Right renal cortex interstitium (tissue), 3 donors: ENCODE data around the gene NXN. TPM values are rescaled to one million over a fixed set of nuclear protein-coding genes. Genes with fewer than 3 reads are reported as not detected.
"Not testable (repeated sequence)": the region's sequence is repeated elsewhere in the genome, so short reads cannot be mapped to it uniquely, and the experiment has no call there.

Source experiments
- DNase-seq, 3 donors: peaks; one replicate each; pipeline ENCODE4 v3.0.0-alpha.2; 2013; ENCODE audit warnings: low read depth in 3 of 3, low spot score in 2 of 3
- polyA plus RNA-seq, 3 donors: library from polyadenylated mRNA; unstranded; fragments of 120-200 nt; gene quantifications; one replicate each; pipeline ENCODE4 v1.2.1, GENCODE V29; 2013; ENCODE audit not compliant: insufficient read length in 3 of 3

NXN gene
- polyA plus RNA-seq, 3 donors, result 30.7 to 35.4 (median 32.9) TPM

DNA sequence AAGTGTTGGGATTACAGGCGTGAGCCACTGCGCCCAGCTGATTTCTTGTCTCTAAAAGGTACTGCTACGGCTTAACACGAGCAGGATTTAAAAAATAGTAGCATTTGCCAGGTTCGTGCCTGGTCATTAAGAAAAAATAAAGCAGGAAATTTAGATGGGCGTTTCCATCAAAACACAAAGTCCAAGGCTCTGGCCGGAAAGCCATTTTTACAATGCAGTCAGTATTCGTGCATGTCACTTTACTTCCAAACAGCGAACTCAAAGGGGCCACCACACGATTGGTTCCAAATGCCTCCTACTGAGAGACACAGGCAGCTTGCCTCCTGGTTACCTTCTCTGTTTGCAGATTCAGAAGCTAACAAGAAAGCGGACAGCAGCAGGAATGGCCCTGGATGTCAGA is 131.2 kb downstream of the NXN start:
- no peak for DNase-seq

DNA sequence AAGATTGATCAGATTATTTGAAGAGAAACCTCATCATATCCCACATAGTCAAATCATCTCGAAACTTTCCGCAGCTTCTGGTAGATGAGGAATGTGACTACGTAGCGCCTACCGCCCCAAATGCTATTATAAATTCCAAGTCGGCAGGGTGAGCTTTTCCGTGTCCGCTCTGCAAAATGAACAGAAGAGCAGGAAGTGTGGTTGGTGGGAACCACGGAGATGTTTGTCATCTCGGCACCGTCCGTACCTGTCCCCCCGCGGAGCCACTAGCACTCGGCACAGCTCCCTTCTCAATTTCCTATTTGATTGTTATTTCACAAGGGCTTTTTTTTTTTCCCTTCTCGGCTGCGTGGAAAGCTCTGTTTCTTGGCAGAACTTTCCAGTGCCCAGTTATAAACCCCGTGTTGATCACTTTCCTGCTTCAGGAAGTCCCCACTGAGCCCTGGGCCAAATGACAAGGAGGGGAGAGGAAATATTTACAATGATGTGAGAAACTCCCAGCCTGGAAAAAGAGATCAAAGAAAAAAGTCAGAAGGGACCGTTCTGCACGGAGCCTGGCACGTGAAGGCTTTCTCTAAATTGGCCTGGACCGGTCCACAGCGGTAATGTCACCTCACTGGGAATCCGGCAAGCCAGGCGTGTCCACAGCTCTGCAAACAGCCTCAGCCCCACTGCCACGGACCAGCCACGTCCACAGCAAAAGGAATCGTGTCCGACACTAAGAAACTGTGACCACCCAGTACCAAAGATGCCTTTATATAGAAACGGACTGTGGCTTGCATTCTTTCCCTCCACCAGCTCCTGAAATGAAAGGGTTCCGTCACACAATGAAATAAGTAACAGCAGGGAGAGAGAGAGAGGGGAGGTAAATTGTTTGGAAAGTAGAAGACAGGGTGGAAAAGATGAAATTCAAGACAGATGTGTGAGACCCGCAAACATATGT is 132.4 kb downstream of the NXN start:
- no peak for DNase-seq

DNA sequence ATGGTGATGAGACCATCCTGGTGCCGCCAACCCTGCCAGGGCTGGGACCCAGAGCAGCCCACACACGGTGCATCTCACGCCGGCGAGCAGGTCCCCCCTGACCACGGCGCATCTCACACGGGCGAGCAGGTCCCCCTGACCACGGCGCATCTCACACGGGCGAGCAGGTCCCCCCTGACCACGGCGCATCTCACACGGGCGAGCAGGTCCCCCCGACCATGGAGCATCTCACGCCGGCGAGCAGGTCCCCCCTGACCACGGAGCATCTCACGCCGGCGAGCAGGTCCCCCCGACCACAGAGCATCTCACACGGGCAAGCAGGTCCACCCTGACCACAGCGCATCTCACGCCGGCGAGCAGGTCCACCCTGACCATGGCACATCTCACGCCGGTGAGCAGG is 138.3 kb downstream of the NXN start:
- no peak for DNase-seq

DNA sequence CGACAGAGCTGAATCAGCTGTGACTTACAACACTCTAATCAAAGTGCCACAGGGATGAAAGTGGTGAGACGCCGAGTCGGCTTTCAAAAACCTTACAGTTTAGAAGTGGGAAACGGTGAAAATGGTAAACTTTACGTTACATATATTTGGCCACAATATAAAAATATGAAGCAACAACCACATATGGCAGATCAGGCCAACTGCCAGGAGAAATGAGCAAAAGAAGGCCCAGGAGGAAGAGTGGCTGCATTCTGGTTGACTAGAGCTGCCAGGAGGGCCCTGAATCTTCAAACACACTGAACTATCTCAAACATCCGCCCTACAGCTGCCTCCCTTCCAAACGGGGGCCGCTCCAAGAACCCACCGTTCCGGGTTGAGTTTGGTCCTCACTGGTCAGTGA is 141.1 kb downstream of the NXN start:
- no peak for DNase-seq

DNA sequence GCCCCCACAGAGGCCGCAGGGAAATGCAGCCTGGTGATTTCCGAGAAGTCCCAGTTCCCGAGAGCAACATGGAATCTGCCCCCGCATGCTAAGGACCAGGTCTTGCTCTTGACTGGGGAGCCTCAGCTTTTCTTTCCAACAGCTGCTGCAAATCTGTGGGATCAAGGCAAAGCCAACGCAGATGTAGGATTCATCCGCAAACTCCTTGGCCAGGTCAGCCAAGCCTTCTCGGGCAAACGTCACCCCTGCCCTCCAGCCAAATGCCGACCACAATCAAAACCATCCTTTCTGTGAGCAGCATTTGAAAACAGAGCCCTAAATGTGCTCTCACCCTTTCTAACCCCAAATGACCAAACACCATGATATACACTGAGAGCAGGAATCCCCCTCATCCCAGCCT is 143.4 kb downstream of the NXN start:
- no peak for DNase-seq

DNA sequence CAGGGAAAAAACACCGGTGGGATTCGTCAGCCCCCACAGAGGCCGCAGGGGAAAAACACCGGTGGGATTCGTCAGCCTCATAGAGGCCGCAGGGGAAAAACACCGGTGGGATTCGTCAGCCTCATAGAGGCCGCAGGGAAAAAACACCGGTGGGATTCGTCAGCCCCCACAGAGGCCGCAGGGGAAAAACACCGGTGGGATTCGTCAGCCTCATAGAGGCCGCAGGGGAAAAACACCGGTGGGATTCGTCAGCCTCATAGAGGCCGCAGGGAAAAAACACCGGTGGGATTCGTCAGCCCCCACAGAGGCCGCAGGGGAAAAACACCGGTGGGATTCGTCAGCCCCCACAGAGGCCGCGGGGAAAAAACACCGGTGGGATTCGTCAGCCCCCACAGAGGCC is 143.9 kb downstream of the NXN start:
- not testable (repeated sequence) for DNase-seq

DNA sequence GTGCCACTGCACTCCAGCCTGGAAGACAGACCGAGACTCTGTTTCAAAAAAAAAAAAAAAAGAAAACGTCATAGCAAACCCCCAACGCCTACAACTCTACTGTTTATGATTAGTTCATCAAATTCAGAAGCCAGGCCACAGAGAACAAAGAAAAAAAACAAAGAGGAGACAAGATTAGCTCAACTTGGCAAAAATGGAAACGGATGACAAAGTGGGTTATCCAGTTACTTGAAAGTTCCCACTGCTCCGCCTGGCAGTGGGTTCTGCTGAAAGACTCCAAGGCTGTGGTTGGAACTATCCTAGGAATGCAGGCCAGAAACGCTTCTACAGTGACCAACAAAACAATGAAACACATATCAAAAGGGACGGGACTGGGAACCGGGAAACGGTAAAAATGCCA is 144.3 kb downstream of the NXN start:
- no peak for DNase-seq

DNA sequence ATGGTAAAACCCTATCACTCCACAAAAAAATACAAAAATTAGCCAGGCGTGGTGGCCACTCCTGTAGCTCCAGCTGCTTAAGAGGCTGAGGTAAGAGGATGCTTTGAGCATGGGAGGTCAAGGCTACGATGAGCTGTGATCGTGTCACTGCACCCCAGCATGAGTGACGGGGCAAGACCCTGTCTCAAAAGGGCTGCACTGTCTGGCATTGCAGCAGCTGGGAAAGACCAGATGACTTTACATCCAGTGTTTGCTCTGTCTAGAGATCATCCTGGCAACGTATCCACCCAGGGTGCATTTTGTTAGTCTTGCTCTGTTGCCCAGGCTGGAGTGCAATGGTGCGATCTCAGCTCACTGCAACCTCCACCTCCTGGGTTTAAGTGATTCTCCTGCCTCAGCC is 145.4 kb downstream of the NXN start:
- DNase-seq, result no peak

DNA sequence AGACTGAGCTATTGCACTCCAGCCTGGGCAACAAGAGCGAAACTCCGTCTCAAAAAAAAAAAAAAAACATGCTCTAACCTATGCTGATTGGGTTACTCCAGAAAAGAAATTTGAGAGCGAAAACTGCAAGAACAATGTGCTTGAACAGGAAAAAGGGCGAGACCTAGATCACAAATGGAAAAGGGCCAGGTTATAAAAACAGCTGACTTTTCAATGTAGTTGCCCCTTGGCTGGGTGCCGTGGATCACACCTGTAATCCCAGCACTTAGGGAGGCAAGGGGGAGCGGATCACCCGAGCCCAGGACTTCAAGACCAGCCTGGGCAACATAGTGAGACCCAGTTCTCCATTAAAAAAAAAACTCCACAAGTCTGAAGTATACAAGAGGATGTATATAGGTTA is 148.6 kb downstream of the NXN start:
- DNase-seq, result no peak

DNA sequence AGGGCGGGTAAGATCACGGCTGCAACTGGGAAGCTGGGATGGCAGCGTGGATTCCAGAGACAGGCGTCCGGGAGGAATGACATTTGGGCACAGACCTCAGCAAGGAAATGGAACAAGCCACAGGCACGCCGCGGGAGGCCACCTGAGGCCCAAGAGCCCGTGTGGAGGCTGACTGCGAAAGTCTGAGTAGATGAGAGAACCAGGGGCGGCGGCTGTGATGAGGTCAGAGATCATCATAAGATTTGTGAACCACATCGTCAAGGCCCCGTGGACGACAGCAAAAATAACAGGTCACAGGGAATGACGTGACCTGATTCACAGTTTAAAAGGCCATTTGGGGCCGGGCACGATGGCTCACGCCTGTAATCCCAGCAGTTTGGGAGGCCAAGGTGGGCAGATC is 149.2 kb downstream of the NXN start:
- DNase-seq, result no peak

DNA sequence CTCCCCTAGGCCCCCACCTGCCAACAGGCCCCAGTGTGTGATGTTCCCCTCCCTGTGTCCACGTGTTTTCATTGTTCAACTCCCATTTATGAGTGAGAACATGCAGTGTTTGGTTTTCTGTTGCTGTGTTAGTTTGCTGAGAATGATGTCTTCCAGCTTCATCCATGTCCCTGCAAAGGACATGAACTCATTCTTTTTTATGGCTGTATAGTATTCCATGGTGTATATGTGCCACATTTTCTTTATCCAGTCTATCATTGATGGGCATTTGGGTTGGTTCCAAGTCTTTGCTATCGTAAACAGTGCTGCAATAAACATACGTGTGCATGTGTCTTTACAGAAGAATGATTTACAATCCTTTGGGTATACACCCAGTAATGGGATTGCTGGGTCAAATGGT is 150.0 kb downstream of the NXN start:
- DNase-seq, result not testable (repeated sequence)

DNA sequence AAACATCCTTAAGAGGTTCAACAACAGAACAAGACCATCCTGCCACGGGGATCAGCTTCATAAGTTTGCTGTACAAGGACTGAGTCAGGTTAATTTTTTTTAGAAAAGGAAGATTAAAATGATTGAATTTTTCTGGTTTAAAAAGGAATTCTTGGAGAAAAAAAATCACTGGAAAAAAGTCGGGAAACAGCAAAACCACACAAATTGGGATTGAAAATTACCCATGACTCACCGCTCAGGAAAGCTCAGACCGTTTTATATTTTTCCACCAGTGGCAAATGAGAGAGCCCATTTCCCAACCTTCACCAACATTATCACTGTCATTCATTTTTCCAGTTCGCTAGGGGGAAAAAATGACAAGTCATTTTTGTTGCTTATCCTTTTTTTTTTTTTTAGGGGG is 150.8 kb downstream of the NXN start:
- DNase-seq, result no peak

DNA sequence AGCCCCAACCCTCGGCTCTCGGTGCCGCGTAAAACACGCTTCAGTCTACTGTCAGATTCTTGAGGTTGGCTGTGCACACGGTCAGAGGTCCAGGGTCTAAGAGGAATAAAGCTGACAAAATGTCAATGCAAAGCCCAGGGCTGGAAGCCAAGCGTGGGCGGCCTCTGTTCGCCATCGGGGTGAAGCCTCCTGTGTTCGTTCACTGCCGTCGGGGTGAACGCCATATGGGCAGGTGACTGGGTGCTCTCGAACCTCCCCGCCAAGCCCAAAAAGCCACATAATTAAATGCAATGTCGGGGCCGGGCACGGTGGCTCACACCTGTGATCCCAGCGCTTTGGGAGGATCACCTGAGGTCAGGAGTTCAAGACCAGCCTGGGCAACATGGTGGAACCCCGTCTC is 152.8 kb downstream of the NXN start:
- DNase-seq, result no peak

DNA sequence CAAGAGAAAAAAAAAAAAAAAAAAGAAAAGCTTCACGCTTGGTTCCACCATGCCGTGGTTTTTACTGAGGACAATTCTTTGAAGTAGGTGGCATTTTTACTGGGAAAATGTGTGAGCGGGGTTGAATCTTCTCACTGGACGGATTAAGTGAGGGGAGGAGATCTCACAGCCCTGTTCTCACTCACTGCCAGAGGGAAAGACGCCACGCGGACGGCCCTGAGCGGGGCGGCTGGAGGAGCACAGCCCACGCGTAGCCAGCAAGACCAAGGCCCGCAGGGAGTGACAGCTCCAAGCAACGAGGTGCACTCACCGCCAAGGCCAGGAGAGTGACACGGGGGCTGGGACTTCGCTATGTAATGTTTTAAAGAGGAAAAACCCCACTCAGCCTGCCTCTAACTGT is 154.4 kb downstream of the NXN start:
- no peak for DNase-seq

DNA sequence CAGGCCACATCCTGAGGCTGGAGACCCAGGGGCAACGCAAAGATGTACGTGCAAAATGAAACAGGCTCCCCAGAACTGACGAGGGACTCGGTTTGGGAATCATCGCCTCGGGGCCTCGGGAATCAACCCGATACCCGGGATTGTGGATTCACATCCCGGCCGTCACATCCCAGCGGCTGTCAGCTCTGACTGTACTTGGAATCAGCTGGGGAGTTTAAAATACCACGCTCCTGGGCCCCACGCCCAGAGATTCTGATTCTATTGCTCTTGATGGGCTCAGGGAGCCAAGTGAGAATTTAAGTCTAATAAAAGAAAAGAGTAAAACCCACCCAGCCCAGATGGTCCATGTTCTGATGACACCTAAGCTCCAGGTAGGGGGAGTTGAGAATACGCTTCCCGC is 155.2 kb downstream of the NXN start:
- DNase-seq, result no peak

DNA sequence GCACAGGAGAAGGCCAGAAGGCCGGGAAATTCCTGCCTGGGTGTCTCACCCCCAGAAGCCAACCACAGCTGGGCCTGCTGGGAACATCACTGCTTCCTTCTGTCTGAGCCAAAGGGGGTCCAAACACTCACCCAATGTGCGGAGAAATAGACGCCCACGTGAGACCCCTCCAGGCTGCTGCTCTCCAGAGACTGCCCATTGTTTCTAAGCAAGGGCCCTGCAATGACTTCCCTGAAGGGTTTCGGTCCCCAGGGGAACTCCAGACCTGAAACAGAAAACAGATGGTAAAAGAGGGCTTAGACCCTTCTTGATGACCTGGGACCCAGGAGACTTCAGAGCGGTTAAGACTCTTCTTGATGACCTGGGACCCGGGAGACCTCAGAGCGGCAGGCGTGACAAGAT is 156.1 kb downstream of the NXN start:
- DNase-seq, result no peak

DNA sequence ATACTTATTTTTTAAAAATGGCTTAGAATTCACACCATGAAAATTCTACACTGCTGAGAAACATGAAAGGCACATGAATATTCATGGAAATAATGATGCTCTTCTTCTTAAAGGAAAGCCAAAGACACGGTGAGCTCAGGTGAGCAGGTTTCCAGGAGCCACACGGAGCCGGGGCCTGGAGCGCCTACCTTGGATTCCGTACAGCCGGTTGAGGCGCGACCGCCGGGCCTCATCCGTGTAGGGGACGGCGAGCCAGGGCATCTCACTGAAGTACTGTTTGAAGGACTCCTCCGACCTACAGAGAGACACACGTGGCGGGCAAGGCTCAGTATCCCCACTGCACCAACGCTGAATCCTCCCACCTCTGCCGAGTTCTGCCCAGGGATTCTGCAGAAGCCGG is 160.3 kb downstream of the NXN start:
- DNase-seq, result no peak

DNA sequence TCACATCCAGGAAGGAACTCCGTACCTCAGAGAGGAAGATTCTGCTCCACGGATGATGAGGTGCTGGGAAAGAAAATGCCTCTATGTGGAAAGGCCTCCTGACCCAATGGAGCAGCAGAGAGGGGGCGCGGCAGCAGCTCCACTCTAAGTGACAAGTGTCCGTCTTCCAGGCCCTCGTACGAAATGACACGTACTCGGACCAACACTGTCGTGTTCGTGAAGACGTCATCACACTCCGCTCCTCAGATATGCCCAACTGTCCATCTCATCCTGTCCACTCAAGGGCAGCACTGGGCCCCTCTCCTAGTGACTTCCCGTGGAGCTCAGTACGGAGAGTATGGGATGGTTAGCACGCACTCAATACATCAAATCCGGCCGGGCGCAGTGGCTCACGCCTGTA is 165.2 kb downstream of the NXN start:
- DNase-seq, result no peak

DNA sequence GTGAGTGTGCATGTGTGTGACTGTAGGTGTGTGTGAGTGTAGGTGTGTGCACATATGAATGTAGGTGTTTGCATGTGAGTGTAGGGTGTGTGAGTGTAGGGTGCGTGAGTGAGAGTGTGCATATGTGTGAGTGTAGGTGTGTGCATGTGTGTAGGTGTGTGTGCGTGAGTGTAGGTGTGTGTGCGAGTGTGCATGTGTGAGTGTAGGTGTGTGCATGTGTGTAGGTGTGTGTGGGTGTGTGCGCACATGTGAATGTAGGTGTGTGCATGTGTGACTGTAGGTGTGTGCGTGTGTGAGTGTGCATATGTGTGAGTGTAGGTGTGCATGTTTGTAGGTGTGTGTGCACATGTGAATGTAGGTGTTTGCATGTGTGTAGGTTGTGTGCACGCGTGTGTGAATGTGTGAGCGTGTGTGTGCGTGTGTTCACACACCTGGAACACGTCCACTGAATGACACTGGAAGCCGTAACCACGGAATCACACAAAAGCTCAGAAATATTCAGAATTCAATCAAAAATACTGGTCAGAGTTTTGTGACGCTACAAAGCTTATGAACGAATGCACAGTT is 166.9 kb downstream of the NXN start:
- DNase-seq, result no peak

DNA sequence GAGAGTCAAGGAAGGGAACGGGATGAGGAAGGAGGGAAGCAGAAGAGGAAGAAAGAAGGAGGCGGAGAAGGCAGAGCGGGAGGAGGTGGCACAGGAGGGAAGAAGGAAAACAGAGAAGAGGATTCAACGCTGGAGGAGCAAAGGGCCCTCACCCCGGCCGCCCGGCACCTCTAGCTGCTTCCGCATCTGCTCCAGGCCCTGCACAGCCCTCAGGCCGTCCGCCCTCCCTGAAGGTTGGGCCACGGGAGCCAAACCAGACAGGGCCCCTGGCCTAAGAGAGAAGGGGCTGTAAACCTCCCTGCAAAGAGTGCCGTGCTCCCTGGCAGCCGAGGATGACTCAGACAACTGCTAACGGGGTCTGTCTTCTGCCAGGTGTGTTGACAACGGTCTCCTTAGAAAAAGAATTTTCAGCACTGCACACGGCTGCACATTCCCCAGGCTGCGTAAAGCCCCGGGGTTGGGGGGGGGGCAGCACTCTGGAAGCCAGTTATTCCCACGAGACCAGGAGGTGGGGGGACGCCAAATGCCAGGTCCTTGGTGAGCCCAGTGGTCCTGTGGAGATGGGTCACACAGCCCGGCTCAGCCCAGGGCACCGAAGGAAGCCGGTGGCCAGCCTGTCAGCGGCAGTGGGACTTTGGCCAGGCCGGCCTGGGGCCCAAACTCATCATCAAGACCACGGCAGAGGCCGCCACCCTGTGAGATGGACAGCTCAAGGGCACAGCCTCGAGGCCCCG is 168.4 kb downstream of the NXN start:
- DNase-seq, result no peak

DNA sequence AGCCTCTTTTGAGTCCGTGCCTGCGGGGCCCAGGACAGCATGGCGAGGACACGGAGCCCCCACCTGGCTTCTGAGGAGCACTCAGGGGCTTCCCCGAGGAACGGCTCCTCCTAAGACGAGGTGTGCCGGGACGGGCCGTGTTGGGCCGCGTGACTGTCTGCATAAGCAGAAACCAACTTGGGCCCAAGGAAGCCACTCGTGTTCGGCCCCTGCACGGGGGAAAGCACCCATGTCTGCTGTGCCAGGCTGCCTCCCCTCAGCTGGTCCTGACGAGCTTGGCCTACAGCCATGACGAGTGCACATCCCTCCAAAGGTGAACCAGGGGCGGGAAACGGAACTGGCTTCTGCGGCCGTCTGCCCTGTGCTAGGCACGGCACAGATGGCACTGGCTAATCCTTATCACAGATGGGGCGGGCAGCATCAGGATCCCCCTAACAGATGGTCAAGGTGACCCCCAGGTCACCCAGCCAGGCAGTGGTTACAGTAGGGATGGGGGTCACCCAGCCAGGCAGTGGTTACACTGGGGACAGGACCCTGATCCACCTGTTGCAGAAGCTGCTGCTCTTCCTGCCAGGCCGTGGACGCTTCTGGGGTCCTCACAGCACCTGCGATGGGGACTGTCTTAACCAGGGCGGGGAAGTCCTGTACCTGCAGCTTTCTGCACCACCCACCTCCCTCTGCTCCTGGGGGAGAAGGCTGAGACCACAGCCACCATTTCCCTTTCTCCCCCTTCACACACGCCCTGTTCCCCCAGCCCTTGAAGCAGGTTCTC is 171.9 kb downstream of the NXN start:
- no peak for DNase-seq
